ENCODE results near the gene SPDYE18.
A peak's percentile ranks its signal among the peaks of the same experiment; 100 is the strongest.
"Not testable (repeated sequence)": the region's sequence is repeated elsewhere in the genome, so short reads cannot be mapped to it uniquely, and the experiment has no call there.

Gene SPDYE18

GRCh38 chr7:77008000-77008399 is 54.4 kb downstream of the SPDYE18 start:
- DNase-seq (ENCODE audit: low spot score); in situ Hi-C loops (cut with MboI; ENCODE audit: low sequenced_read_pairs, unreplicated experiment): not testable (repeated sequence)

- in situ Hi-C loops (cut with MboI; ENCODE audit: low sequenced_read_pairs, unreplicated experiment), result not testable (repeated sequence)
These were observed 55.9 kb downstream of the SPDYE18 start for GRCh38 chr7:77006127-77007110.

GRCh38 chr7:77005461-77006057 is 56.8 kb downstream of the SPDYE18 start:
- DNase-seq (ENCODE audit: low spot score); in situ Hi-C loops (cut with MboI; ENCODE audit: low sequenced_read_pairs, unreplicated experiment): not testable (repeated sequence)

More at GRCh38 chr7:77006127-77007110, 55.9 kb downstream of the SPDYE18 start:
- not testable (repeated sequence) for DNase-seq (ENCODE audit: low spot score)

GRCh38 chr7:77004151-77004550 is 58.2 kb downstream of the SPDYE18 start:
- DNase-seq (ENCODE audit: low spot score); in situ Hi-C loops (cut with MboI; ENCODE audit: low sequenced_read_pairs, unreplicated experiment): not testable (repeated sequence)

- in situ Hi-C loops (cut with MboI; ENCODE audit: low sequenced_read_pairs, unreplicated experiment), result not testable (repeated sequence)
- peak; percentile 10 for DNase-seq (ENCODE audit: low spot score)
These were observed 59.1 kb downstream of the SPDYE18 start for GRCh38 chr7:77003241-77003640.

- in situ Hi-C loops (cut with MboI; ENCODE audit: low sequenced_read_pairs, unreplicated experiment); DNase-seq (ENCODE audit: low spot score): not testable (repeated sequence)
These were observed 59.6 kb downstream of the SPDYE18 start for GRCh38 chr7:77002678-77003233.

- in situ Hi-C loops (cut with MboI; ENCODE audit: low sequenced_read_pairs, unreplicated experiment); DNase-seq (ENCODE audit: low spot score): not testable (repeated sequence)
These were observed 60.3 kb downstream of the SPDYE18 start for GRCh38 chr7:77002104-77002503.
